HEK293 (cell line): Measurements from ENCODE around the gene TYR.

Source experiments
- CTCF ChIA-PET: fragments of 350-600 bp; formaldehyde crosslinking; extraction: SDS; loops from one replicate; lab custom pipeline; 2021; ENCODE audit warnings: antibody characterized with exemption; lab: Yijun Ruan, JAX
- POLR2A ChIA-PET: fragments of 300-600 bp; formaldehyde crosslinking; extraction: SDS; loops from one replicate; lab custom pipeline; 2020; ENCODE audit warnings: antibody characterized with exemption, inconsistent platforms; lab: Yijun Ruan, JAX
- H3K27ac ChIP-seq: fragments of 200-500 bp; sonication (Bioruptor generic); 2 replicates; pipeline ENCODE4 v1.5.1; 2014; ENCODE audit warnings: low read depth, low read length, control low read depth, inconsistent platforms; ENCODE audit errors: extremely low read depth
- H3K36me3 ChIP-seq, 2 experiments: fragments of 200-500 bp in 1 of 2; sonication (Bioruptor generic) in 1 of 2; 1 replicate in 1 of 2; 2 replicates in 1 of 2; pipeline ENCODE4 v1.5.1; 2014 to 2017; ENCODE audit warnings: inconsistent platforms in 2 of 2, low read length in 2 of 2; ENCODE audit not compliant: control insufficient read depth in 2 of 2, insufficient read depth in 1 of 2
- H3K4me1 ChIP-seq: fragments of 200-500 bp; sonication (Bioruptor generic); 2 replicates; pipeline ENCODE4 v1.5.1; 2014; ENCODE audit warnings: mild to moderate bottlenecking, low read length, inconsistent platforms; ENCODE audit not compliant: control insufficient read depth, insufficient read depth
- H3K4me3 ChIP-seq: 2 replicates; pipeline ENCODE4 v1.5.1; 2011; ENCODE audit warnings: low read depth, mild to moderate bottlenecking, control low read depth, low read length, moderate library complexity
- H3K9me3 ChIP-seq: fragments of 200-500 bp; sonication (Bioruptor generic); 2 replicates; pipeline ENCODE4 v1.5.1; 2014; ENCODE audit warnings: low read depth, low read length, inconsistent platforms; ENCODE audit not compliant: control insufficient read depth, insufficient read depth
- GFI1B ChIP-seq: fragments of 450-650 bp; formaldehyde crosslinking; IDR thresholded peaks from 2 replicates; pipeline ENCODE4 v1.5.1; 2016; ENCODE audit warnings: missing biosample characterization, missing genetic modification characterization
- GLIS2 ChIP-seq: fragments of 450-650 bp; formaldehyde crosslinking; IDR thresholded peaks from 2 replicates; pipeline ENCODE4 v1.5.1; 2016; ENCODE audit warnings: missing biosample characterization, missing genetic modification characterization
- HOXA7 ChIP-seq: sonication (generic); formaldehyde crosslinking; IDR thresholded peaks from 2 replicates; pipeline ENCODE4 v1.8.1; 2022; ENCODE audit warnings: missing genetic modification reagents, borderline replicate concordance
- KLF10 ChIP-seq: fragments of 450-650 bp; IDR thresholded peaks from 2 replicates; pipeline ENCODE4 v1.5.1; 2018; ENCODE audit warnings: missing biosample characterization, mild to moderate bottlenecking, missing genetic modification characterization
- SP3 ChIP-seq: fragments of 450-650 bp; formaldehyde crosslinking; IDR thresholded peaks from 2 replicates; pipeline ENCODE4 v1.5.1; 2016; ENCODE audit warnings: missing biosample characterization, missing genetic modification characterization
- SP7 ChIP-seq: fragments of 450-650 bp; formaldehyde crosslinking; IDR thresholded peaks from 2 replicates; pipeline ENCODE4 v1.5.1; 2016; ENCODE audit warnings: missing biosample characterization, missing genetic modification characterization
- ZFHX2 ChIP-seq: fragments of 450-650 bp; formaldehyde crosslinking; conservative IDR thresholded peaks from 2 replicates; pipeline ENCODE4 v1.5.1; 2016; ENCODE audit warnings: missing biosample characterization, missing genetic modification characterization
- ZFP37 ChIP-seq: fragments of 450-650 bp; formaldehyde crosslinking; IDR thresholded peaks from 2 replicates; pipeline ENCODE4 v1.5.1; 2016; ENCODE audit warnings: missing biosample characterization, missing genetic modification characterization
- ZNF132 ChIP-seq: fragments of 450-650 bp; formaldehyde crosslinking; IDR thresholded peaks from 2 replicates; pipeline ENCODE4 v1.5.1; 2017; ENCODE audit warnings: missing biosample characterization, missing genetic modification characterization, borderline replicate concordance
- ZNF155 ChIP-seq: fragments of 450-650 bp; formaldehyde crosslinking; IDR thresholded peaks from 2 replicates; pipeline ENCODE4 v1.5.1; 2016; ENCODE audit warnings: missing biosample characterization, missing genetic modification characterization
- ZNF2 ChIP-seq: fragments of 450-650 bp; formaldehyde crosslinking; IDR thresholded peaks from 2 replicates; pipeline ENCODE4 v1.5.1; 2016; ENCODE audit warnings: missing biosample characterization, missing genetic modification characterization
- ZNF214 ChIP-seq: fragments of 450-650 bp; formaldehyde crosslinking; IDR thresholded peaks from 2 replicates; pipeline ENCODE4 v1.5.1; 2017; ENCODE audit warnings: missing biosample characterization, mild to moderate bottlenecking, missing genetic modification characterization, borderline replicate concordance
- ZNF311 ChIP-seq: fragments of 450-650 bp; formaldehyde crosslinking; IDR thresholded peaks from 2 replicates; pipeline ENCODE4 v1.5.1; 2017; ENCODE audit warnings: missing biosample characterization, missing genetic modification characterization, borderline replicate concordance
- ZNF366 ChIP-seq: fragments of 450-650 bp; formaldehyde crosslinking; conservative IDR thresholded peaks from 2 replicates; pipeline ENCODE4 v1.5.1; 2016; ENCODE audit warnings: missing biosample characterization, missing genetic modification characterization
- ZNF433 ChIP-seq: fragments of 450-650 bp; formaldehyde crosslinking; IDR thresholded peaks from 2 replicates; pipeline ENCODE4 v1.5.1; 2016; ENCODE audit warnings: missing biosample characterization, missing genetic modification characterization, low read depth
- ZNF530 ChIP-seq: fragments of 450-650 bp; formaldehyde crosslinking; IDR thresholded peaks from 2 replicates; pipeline ENCODE4 v1.5.1; 2016; ENCODE audit warnings: low read depth, missing biosample characterization, missing genetic modification characterization
- ZNF555 ChIP-seq: fragments of 450-650 bp; formaldehyde crosslinking; conservative IDR thresholded peaks from 2 replicates; pipeline ENCODE4 v1.5.1; 2017; ENCODE audit warnings: missing biosample characterization, mild to moderate bottlenecking, missing genetic modification characterization, inconsistent platforms
- ZNF623 ChIP-seq: fragments of 450-650 bp; formaldehyde crosslinking; IDR thresholded peaks from 2 replicates; pipeline ENCODE4 v1.5.1; 2016; ENCODE audit warnings: missing biosample characterization, missing genetic modification characterization
- ZNF629 ChIP-seq: fragments of 450-650 bp; formaldehyde crosslinking; IDR thresholded peaks from 2 replicates; pipeline ENCODE4 v1.5.1; 2017; ENCODE audit warnings: missing biosample characterization, missing genetic modification characterization
- ZNF654 ChIP-seq: fragments of 450-650 bp; formaldehyde crosslinking; IDR thresholded peaks from 2 replicates; pipeline ENCODE4 v1.5.1; 2016; ENCODE audit warnings: low read depth, missing biosample characterization, missing genetic modification characterization
- TF ChIP-seq, protein P1 (sequence below): fragments of 450-650 bp; formaldehyde crosslinking; IDR thresholded peaks from 2 replicates; pipeline ENCODE4 v1.5.1; 2017; ENCODE audit warnings: missing biosample characterization, missing genetic modification characterization
- TF ChIP-seq, protein P2 (sequence below): fragments of 450-650 bp; formaldehyde crosslinking; IDR thresholded peaks from 2 replicates; pipeline ENCODE4 v1.5.1; 2016; ENCODE audit warnings: missing biosample characterization, missing genetic modification characterization
- TF ChIP-seq, protein P3 (sequence below): fragments of 450-650 bp; formaldehyde crosslinking; IDR thresholded peaks from 2 replicates; pipeline ENCODE4; 2016; ENCODE audit warnings: missing biosample characterization, missing genetic modification characterization
- TF ChIP-seq, protein P4 (sequence below): fragments of 450-650 bp; formaldehyde crosslinking; IDR thresholded peaks from 2 replicates; pipeline ENCODE4 v1.5.1; 2016; ENCODE audit warnings: missing biosample characterization, missing genetic modification characterization
- TF ChIP-seq, protein P5 (sequence below): fragments of 450-650 bp; formaldehyde crosslinking; IDR thresholded peaks from 2 replicates; pipeline ENCODE4 v1.5.1; 2016; ENCODE audit warnings: missing biosample characterization, missing genetic modification characterization
- TF ChIP-seq, protein P6 (sequence below): fragments of 450-650 bp; formaldehyde crosslinking; IDR thresholded peaks from 2 replicates; pipeline ENCODE4 v1.5.1; 2016; ENCODE audit warnings: missing biosample characterization, missing genetic modification characterization
- TF ChIP-seq, protein P7 (sequence below): fragments of 450-650 bp; formaldehyde crosslinking; IDR thresholded peaks from 2 replicates; pipeline ENCODE4 v1.5.0; 2017; ENCODE audit warnings: missing biosample characterization, missing genetic modification characterization, borderline replicate concordance

Gene TYR

DNA sequence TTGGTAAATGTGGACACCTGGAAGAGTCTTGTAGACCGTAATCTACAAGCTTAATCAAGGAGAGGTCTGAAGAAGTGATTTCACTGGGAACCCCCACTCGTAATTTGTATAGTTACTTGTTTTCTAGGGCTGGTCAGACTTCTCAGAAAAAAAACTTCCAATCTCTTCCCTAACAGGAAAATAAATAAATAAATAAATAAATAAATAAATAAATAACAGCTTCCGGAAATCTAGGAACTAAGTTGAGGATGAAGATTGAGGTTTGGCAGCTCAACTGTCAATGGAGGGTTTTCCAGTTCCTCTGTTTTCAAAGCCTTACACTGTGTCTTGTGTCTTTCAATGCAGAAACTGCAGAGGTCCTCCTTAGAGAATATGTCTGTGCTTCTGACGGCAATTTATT, 17.7 kb upstream of the TYR start:
- no peaks in the 10 kb centered on the region for H3K9me3 ChIP-seq
- H3K36me3 ChIP-seq, result no peaks in the 10 kb centered on the region
- CTCF ChIA-PET, result no interaction called here
- H3K4me3 ChIP-seq, result no peak overlapping the region
- H3K4me1 ChIP-seq, result no peaks in the 10 kb centered on the region
- POLR2A ChIA-PET, result no interaction called here
- no peak overlapping the region for H3K27ac ChIP-seq
- TF ChIP-seq ZFHX2 (tag by site-specific recombination) (no peak), ZNF132 (tag by site-specific recombination) (no peak), KLF10 (tag by site-specific recombination) (no peak), GFI1B (tag by site-specific recombination) (no peak), ZNF214 (tag by site-specific recombination) (no peak), ZNF623 (peak; percentile 32; the same call in 1 of the 2 replicates), ZNF2 (no peak), ZNF366 (tag by site-specific recombination) (no peak), ZNF155 (tag by site-specific recombination) (no peak), ZNF311 (tag by site-specific recombination) (no peak), ZNF530 (no peak), HOXA7 (CRISPR knock-in tag) (no peak), ZFP37 (tag by site-specific recombination) (no peak), GLIS2 (tag by site-specific recombination) (no peak), ZNF654 (tag by site-specific recombination) (peak; percentile 17; the same call in 1 of the 2 replicates), ZNF555 (tag by site-specific recombination) (peak; percentile 40), SP7 (no peak), SP3 (tag by site-specific recombination) (no peak), ZNF629 (tag by site-specific recombination) (no peak), ZNF433 (0 out of 2 replicates have a peak, but pooled peaks have one; percentile 12)
- TF ChIP-seq, protein P1, sequence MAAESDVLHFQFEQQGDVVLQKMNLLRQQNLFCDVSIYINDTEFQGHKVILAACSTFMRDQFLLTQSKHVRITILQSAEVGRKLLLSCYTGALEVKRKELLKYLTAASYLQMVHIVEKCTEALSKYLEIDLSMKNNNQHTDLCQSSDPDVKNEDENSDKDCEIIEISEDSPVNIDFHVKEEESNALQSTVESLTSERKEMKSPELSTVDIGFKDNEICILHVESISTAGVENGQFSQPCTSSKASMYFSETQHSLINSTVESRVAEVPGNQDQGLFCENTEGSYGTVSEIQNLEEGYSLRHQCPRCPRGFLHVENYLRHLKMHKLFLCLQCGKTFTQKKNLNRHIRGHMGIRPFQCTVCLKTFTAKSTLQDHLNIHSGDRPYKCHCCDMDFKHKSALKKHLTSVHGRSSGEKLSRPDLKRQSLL, result no peak
- TF ChIP-seq, protein P2, sequence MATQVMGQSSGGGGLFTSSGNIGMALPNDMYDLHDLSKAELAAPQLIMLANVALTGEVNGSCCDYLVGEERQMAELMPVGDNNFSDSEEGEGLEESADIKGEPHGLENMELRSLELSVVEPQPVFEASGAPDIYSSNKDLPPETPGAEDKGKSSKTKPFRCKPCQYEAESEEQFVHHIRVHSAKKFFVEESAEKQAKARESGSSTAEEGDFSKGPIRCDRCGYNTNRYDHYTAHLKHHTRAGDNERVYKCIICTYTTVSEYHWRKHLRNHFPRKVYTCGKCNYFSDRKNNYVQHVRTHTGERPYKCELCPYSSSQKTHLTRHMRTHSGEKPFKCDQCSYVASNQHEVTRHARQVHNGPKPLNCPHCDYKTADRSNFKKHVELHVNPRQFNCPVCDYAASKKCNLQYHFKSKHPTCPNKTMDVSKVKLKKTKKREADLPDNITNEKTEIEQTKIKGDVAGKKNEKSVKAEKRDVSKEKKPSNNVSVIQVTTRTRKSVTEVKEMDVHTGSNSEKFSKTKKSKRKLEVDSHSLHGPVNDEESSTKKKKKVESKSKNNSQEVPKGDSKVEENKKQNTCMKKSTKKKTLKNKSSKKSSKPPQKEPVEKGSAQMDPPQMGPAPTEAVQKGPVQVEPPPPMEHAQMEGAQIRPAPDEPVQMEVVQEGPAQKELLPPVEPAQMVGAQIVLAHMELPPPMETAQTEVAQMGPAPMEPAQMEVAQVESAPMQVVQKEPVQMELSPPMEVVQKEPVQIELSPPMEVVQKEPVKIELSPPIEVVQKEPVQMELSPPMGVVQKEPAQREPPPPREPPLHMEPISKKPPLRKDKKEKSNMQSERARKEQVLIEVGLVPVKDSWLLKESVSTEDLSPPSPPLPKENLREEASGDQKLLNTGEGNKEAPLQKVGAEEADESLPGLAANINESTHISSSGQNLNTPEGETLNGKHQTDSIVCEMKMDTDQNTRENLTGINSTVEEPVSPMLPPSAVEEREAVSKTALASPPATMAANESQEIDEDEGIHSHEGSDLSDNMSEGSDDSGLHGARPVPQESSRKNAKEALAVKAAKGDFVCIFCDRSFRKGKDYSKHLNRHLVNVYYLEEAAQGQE (tag by site-specific recombination), result no peak
- TF ChIP-seq, protein P3, sequence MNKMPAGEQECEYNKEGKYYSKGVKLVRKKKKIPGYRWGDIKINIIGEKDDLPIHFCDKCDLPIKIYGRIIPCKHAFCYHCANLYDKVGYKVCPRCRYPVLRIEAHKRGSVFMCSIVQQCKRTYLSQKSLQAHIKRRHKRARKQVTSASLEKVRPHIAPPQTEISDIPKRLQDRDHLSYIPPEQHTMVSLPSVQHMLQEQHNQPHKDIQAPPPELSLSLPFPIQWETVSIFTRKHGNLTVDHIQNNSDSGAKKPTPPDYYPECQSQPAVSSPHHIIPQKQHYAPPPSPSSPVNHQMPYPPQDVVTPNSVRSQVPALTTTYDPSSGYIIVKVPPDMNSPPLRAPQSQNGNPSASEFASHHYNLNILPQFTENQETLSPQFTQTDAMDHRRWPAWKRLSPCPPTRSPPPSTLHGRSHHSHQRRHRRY (tag by site-specific recombination), result no peak
- TF ChIP-seq, protein P4, sequence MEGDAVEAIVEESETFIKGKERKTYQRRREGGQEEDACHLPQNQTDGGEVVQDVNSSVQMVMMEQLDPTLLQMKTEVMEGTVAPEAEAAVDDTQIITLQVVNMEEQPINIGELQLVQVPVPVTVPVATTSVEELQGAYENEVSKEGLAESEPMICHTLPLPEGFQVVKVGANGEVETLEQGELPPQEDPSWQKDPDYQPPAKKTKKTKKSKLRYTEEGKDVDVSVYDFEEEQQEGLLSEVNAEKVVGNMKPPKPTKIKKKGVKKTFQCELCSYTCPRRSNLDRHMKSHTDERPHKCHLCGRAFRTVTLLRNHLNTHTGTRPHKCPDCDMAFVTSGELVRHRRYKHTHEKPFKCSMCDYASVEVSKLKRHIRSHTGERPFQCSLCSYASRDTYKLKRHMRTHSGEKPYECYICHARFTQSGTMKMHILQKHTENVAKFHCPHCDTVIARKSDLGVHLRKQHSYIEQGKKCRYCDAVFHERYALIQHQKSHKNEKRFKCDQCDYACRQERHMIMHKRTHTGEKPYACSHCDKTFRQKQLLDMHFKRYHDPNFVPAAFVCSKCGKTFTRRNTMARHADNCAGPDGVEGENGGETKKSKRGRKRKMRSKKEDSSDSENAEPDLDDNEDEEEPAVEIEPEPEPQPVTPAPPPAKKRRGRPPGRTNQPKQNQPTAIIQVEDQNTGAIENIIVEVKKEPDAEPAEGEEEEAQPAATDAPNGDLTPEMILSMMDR, result no peak
- TF ChIP-seq, protein P5, sequence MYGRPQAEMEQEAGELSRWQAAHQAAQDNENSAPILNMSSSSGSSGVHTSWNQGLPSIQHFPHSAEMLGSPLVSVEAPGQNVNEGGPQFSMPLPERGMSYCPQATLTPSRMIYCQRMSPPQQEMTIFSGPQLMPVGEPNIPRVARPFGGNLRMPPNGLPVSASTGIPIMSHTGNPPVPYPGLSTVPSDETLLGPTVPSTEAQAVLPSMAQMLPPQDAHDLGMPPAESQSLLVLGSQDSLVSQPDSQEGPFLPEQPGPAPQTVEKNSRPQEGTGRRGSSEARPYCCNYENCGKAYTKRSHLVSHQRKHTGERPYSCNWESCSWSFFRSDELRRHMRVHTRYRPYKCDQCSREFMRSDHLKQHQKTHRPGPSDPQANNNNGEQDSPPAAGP (tag by site-specific recombination), result no peak
- TF ChIP-seq, protein P6, sequence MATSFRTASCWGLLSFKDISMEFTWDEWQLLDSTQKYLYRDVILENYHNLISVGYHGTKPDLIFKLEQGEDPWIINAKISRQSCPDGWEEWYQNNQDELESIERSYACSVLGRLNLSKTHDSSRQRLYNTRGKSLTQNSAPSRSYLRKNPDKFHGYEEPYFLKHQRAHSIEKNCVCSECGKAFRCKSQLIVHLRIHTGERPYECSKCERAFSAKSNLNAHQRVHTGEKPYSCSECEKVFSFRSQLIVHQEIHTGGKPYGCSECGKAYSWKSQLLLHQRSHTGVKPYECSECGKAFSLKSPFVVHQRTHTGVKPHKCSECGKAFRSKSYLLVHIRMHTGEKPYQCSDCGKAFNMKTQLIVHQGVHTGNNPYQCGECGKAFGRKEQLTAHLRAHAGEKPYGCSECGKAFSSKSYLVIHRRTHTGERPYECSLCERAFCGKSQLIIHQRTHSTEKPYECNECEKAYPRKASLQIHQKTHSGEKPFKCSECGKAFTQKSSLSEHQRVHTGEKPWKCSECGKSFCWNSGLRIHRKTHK (tag by site-specific recombination), result no peak
- TF ChIP-seq, protein P7, sequence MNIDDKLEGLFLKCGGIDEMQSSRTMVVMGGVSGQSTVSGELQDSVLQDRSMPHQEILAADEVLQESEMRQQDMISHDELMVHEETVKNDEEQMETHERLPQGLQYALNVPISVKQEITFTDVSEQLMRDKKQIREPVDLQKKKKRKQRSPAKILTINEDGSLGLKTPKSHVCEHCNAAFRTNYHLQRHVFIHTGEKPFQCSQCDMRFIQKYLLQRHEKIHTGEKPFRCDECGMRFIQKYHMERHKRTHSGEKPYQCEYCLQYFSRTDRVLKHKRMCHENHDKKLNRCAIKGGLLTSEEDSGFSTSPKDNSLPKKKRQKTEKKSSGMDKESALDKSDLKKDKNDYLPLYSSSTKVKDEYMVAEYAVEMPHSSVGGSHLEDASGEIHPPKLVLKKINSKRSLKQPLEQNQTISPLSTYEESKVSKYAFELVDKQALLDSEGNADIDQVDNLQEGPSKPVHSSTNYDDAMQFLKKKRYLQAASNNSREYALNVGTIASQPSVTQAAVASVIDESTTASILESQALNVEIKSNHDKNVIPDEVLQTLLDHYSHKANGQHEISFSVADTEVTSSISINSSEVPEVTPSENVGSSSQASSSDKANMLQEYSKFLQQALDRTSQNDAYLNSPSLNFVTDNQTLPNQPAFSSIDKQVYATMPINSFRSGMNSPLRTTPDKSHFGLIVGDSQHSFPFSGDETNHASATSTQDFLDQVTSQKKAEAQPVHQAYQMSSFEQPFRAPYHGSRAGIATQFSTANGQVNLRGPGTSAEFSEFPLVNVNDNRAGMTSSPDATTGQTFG (tag by site-specific recombination), result no peak
